IPS-18c (cell line): Measurements from ENCODE around the gene KCNJ5.
"Not testable (repeated sequence)": the region's sequence is repeated elsewhere in the genome, so short reads cannot be mapped to it uniquely, and the experiment has no call there.

Experiments used
- H3K4me3 ChIP-seq: 2 replicates; pipeline ENCODE4 v1.7.0; 2013; ENCODE audit warnings: low read depth, mild to moderate bottlenecking, low read length, moderate library complexity; ENCODE audit not compliant: insufficient read depth
- H3K9me3 ChIP-seq: one replicate; pipeline ENCODE4 v1.6.1; 2013; ENCODE audit warnings: mild to moderate bottlenecking, low read length, moderate library complexity; ENCODE audit not compliant: control insufficient read depth, insufficient read depth

KCNJ5 gene

GRCh38 chr11:128916037-128916572, 24.9 kb downstream of the KCNJ5 start:
- Histone ChIP-seq H3K9me3 (no peaks in the 10 kb centered on the region), H3K4me3 (no peak overlapping the region)

GRCh38 chr11:128916681-128917080, 25.5 kb downstream of the KCNJ5 start:
- Histone ChIP-seq H3K9me3 (no peaks in the 10 kb centered on the region), H3K4me3 (no peak overlapping the region)

GRCh38 chr11:128917144-128917724, 26.1 kb downstream of the KCNJ5 start:
- no peaks in the 10 kb centered on the region for H3K9me3 ChIP-seq
- no peak overlapping the region for H3K4me3 ChIP-seq

- H3K4me3 ChIP-seq = no peak overlapping the region
- no peaks in the 10 kb centered on the region for H3K9me3 ChIP-seq
Observed at GRCh38 chr11:128919216-128919615, 28.1 kb downstream of the KCNJ5 start.

DNA sequence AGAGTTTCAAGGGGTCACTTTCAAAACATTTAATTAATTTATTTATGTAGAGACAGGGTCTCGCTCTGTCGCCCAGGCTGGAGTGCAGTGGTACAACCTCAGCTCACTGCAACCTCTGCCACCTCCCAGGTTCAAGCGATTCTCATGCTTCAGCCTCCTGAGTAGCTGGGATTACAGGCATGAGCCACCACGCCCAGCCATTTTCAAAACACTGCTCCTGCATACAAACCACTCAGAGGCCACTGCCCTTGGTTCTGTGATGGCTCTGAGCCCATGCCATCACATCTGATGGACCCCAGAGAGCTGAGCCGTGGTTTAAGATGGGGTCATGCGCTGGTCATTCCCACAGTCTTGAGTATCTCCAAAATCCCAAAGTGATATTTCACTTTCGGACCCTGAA, 28.5 kb downstream of the KCNJ5 start:
- not testable (repeated sequence) for H3K4me3 ChIP-seq, H3K9me3 ChIP-seq

DNA sequence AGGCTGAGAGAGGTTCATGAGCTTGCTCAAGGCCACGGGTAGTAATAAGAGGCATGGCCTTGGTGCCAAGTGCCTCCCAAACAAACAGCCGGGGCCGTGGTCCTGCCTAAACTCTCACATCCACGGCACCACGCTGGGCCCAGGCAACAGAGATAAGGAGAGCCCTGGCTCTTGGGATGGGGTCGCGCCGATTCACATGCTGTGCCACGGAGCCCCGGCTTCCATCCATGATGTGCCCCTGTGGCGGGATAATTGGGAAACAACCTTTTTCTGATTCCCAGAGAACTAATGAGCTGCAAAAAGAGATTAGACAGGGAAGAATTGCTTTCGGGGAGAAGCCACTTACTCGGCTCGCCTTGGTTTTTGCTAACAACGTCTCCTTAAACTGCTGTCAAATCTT, 29.5 kb downstream of the KCNJ5 start:
- no peaks in the 10 kb centered on the region for H3K9me3 ChIP-seq
- no peak overlapping the region for H3K4me3 ChIP-seq

DNA sequence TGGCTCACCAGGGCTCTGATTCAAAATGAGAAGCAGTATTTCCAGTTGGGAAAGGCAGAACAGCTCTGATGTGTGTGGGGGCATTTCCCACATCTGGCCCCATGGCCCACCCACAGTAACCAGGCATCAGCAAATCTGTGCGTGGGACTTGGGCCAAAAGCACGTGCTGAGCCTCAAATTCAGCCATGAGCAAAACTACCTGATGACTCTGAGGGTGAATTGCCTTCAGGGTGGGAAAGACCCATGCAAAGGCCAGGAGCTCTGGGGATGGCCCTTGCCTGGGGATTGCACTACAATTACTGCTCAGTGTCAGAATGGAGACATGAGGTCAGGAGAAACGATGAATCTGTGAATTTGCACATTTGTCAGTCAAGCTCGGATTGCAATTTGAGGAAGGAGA, 30.6 kb downstream of the KCNJ5 start:
- Histone ChIP-seq H3K4me3 (no peak overlapping the region), H3K9me3 (no peaks in the 10 kb centered on the region)

GRCh38 chr11:128924104-128924503, 32.9 kb downstream of the KCNJ5 start:
- Histone ChIP-seq H3K4me3 (no peak overlapping the region), H3K9me3 (no peaks in the 10 kb centered on the region)

- Histone ChIP-seq H3K4me3 (no peak overlapping the region), H3K9me3 (no peaks in the 10 kb centered on the region)
Observed at GRCh38 chr11:128924510-128925249, 33.5 kb downstream of the KCNJ5 start.

- Histone ChIP-seq H3K9me3 (no peaks in the 10 kb centered on the region), H3K4me3 (no peak overlapping the region)
Observed at GRCh38 chr11:128925250-128925600, 34.1 kb downstream of the KCNJ5 start.

DNA sequence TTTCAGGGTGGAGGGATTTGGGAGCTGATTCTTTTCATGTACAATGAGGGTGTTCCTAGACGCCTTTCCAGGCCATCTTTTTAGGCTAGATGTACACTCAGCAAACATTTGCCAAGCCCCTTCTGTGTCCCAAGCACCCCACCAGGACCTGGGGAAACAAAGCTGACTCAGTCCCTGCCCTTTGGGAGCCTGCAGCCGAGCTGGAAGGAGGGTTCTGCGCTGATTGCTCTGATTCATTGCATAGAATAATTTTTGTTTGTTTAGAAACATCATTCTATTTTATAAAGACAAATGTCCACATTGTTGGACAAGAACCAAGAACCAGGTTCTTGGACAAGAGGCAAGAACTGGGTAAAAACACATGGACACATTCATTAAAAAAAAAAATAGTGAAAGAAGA, 34.8 kb downstream of the KCNJ5 start:
- no peak overlapping the region for H3K4me3 ChIP-seq
- no peaks in the 10 kb centered on the region for H3K9me3 ChIP-seq

DNA sequence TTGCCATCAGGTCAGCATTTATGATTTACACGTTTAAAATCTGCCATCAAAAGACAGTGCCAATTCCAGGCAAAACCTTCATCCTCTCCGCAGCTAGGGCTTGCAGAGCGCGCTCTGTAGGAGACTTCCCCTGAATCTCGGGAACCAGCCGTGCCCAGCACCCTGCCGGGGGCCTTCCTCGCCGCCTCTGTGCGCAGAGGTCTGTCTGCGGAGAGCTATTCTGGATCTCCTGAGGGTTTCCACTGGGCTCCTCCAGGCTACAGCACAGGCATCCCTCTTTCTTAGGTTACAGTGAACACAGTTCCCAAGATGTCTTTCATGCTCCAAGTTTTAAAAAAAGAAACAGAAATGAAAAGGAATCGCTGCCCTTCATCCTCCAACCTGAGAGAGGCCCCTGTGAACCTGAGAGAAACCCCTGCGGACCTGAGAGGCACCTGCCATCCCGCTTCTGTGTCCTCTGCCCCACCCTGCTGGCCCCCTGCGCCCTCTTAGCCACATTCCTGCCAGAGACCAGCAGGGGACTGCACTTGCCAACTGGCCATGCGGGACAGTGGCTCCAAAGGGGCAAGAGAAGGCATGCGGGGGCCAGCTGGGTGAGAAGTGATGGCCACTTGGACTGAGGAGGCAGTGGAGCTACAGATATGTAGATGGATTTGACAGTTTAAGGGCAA, 35.4 kb downstream of the KCNJ5 start:
- Histone ChIP-seq H3K4me3 (no peak overlapping the region), H3K9me3 (no peaks in the 10 kb centered on the region)

GRCh38 chr11:128927108-128927461, 35.9 kb downstream of the KCNJ5 start:
- no peaks in the 10 kb centered on the region for H3K9me3 ChIP-seq
- no peak overlapping the region for H3K4me3 ChIP-seq

DNA sequence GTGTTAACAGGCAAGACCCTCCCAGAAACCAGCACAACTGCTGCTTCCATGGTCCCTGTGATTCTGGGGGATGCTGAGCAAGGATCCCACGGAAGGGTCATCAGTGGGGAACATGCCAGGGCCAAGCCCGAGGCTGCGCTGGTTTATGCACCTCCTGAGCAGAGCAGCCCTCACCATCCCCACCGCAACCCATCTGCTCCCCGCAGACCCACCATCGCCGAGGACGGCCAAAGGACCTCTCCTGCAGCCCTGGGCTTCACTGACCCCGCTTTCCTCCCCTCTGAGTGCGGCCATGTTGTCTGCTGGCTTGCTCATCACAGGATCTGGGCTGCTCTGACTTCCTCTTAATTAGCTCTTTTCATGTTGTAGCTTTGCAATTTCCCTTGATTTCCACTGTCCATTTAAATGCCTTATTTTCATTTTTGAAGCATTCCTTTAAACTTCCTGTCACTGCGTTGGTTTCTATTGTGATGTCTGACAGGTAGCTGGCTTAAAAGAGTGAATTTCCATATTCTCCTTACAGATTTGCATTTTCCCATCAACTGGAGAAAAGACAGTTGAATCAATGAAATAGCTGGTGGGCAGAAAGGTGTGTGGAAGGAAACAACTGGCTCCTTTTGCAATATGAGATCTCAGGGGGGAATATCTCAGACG, 36.7 kb downstream of the KCNJ5 start:
- Histone ChIP-seq H3K4me3 (no peak overlapping the region), H3K9me3 (no peaks in the 10 kb centered on the region)

GRCh38 chr11:128928400-128928799, 37.2 kb downstream of the KCNJ5 start:
- no peaks in the 10 kb centered on the region for H3K9me3 ChIP-seq
- H3K4me3 ChIP-seq = no peak overlapping the region

GRCh38 chr11:128929468-128929867, 38.3 kb downstream of the KCNJ5 start:
- no peak overlapping the region for H3K4me3 ChIP-seq
- no peaks in the 10 kb centered on the region for H3K9me3 ChIP-seq

DNA sequence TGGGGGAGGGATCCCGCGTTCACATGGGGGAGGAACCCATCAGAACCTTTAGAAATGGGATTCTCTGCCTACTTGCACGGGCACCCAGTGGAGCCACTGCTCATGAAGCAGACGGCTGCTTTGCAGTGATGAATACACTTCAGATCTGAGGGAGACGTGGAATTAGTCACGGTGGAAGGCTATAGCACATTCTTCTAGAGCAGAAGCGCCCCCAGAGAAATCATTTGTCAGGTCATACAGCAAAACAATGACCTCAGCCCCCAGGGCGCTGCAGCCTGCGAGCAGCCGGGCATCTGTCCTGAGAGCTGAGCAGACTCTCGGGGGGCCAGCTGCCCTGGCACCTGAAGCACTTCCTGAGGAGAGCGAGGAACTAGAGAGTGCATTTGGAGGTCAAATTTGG, 38.8 kb downstream of the KCNJ5 start:
- Histone ChIP-seq H3K9me3 (no peaks in the 10 kb centered on the region), H3K4me3 (no peak overlapping the region)

DNA sequence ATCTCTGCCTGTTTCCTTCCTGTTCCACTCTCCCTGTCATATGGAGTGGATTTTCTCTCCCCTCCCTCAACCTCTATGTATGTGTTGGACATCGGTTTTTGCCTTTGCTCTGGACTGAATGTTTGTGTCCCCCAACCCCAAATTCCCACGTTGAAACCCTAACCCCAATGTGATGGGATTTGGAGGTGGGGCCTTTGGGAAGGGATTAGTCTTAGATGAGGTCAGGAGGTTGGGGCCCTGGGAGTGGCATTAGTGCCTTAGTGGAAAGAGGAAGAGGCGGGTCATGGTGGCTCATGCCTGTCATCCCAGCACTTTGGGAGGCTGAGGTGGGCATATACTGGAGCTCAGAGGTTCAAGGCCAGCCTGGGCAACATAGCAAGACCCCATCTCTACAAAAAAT, 39.9 kb downstream of the KCNJ5 start:
- Histone ChIP-seq H3K9me3 (no peaks in the 10 kb centered on the region), H3K4me3 (no peak overlapping the region)
